Vagina (tissue), 2 donors: ENCODE data around the gene KRTAP1-4.

ENCODE experiments used
- POLR2A ChIP-seq, 2 donors: fragments of 450-650 bp; IDR thresholded peaks; one replicate each; pipeline ENCODE4 v1.6.1; 2017; ENCODE audit warnings: antibody characterized with exemption in 2 of 2, mild to moderate bottlenecking in 2 of 2, moderate library complexity in 2 of 2
- TF ChIP-seq, protein P1 (sequence below), 3 experiments: fragments of 450-650 bp in 2 of 3; fragments of 200-600 bp in 1 of 3; sonication (generic) in 1 of 3; IDR thresholded peaks; one replicate each; pipeline ENCODE4 v1.5.1; 2017 to 2019; ENCODE audit warnings: antibody characterized with exemption in 3 of 3, mild to moderate bottlenecking in 2 of 3, moderate library complexity in 2 of 3

DNA sequence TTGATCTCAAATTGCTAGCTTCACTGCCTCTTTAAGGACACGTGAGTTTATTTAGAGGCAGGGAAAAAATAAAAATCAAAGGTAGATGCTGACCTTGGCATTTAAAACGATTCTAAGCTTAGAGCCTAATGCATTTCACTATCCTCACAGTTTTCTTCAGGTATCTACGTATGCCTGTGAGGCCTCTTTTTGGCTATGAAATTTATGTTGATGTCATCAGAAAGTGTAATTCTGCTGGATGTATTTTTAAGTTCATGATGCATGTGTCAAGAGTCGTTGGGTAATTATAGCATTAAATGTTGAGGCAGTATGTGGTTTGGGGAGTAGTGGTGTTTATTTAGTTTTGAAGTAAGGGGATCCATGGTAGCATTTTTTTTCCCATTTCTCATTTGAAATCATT is 26.1 kb downstream of the KRTAP1-4 start:
- TF ChIP-seq, protein P1, sequence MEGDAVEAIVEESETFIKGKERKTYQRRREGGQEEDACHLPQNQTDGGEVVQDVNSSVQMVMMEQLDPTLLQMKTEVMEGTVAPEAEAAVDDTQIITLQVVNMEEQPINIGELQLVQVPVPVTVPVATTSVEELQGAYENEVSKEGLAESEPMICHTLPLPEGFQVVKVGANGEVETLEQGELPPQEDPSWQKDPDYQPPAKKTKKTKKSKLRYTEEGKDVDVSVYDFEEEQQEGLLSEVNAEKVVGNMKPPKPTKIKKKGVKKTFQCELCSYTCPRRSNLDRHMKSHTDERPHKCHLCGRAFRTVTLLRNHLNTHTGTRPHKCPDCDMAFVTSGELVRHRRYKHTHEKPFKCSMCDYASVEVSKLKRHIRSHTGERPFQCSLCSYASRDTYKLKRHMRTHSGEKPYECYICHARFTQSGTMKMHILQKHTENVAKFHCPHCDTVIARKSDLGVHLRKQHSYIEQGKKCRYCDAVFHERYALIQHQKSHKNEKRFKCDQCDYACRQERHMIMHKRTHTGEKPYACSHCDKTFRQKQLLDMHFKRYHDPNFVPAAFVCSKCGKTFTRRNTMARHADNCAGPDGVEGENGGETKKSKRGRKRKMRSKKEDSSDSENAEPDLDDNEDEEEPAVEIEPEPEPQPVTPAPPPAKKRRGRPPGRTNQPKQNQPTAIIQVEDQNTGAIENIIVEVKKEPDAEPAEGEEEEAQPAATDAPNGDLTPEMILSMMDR (IDR thresholded peaks at IDR 0.05), result no peak
- TF ChIP-seq POLR2A (IDR thresholded peaks at IDR 0.05), result no peak
